ENCODE results near the gene NUP98.

- TF ChIP-seq EZH2phosphoT487 (IDR thresholded peaks at IDR 0.05; ENCODE audit: borderline replicate concordance) = no peak
- TF ChIP-seq CTCF (conservative IDR thresholded peaks at IDR 0.05; ENCODE audit: low read length) = no peak
These were observed 47.9 kb upstream of the NUP98 start for GRCh38 chr11:3845246-3845645.
